Heart left ventricle (tissue), 16 donors: ENCODE data around the gene SLC6A18. TPM values are rescaled to one million over a fixed set of nuclear protein-coding genes. Genes with fewer than 3 reads are reported as not detected.

ENCODE experiments used
- ATAC-seq, 4 donors: fragments of 200-7000 bp; cut with Tn5 transposase; one replicate each; pipeline ENCODE4 v1.9.1; 2020 to 2022; ENCODE audit warnings: moderate library complexity in 4 of 4, mild to moderate bottlenecking in 3 of 4, moderate number of reproducible peaks in 1 of 4
- DNase-seq, 5 donors: peaks; one replicate each; pipeline ENCODE4 v3.0.0-alpha.2; 2020
- H3K27ac ChIP-seq, 12 donors: fragments of 200-600 bp; sonication (generic) in 4 of 12; one replicate each; pipeline versions ENCODE4 v1.5.0 to v1.8.0; 2016 to 2022; ENCODE audit warnings: mild to moderate bottlenecking in 2 of 12
- H3K27me3 ChIP-seq, 9 donors: fragments of 200-600 bp; sonication (generic) in 2 of 9; one replicate each; pipeline versions ENCODE4 v1.5.1 to v1.8.0; 2016 to 2022; ENCODE audit warnings: mild to moderate bottlenecking in 3 of 9
- H3K36me3 ChIP-seq, 9 donors: fragments of 200-600 bp; sonication (generic) in 2 of 9; one replicate each; pipeline versions ENCODE4 v1.5.0 to v1.8.0; 2018 to 2022; ENCODE audit warnings: mild to moderate bottlenecking in 2 of 9
- H3K4me1 ChIP-seq, 12 donors: fragments of 200-600 bp; sonication (generic) in 4 of 12; one replicate each; pipeline versions ENCODE4 v1.5.0 to v1.8.0; 2016 to 2022; ENCODE audit warnings: mild to moderate bottlenecking in 3 of 12
- H3K4me3 ChIP-seq, 12 donors: fragments of 200-600 bp; sonication (generic) in 4 of 12; one replicate each; pipeline versions ENCODE4 v1.5.0 to v1.8.0; 2017 to 2022; ENCODE audit warnings: mild to moderate bottlenecking in 9 of 12, moderate library complexity in 4 of 12
- H3K9me3 ChIP-seq, 12 donors: fragments of 200-600 bp; sonication (generic) in 4 of 12; one replicate each; pipeline versions ENCODE4 v1.5.0 to v1.8.0; 2016 to 2022; ENCODE audit warnings: mild to moderate bottlenecking in 1 of 12
- POLR2A ChIP-seq, 2 donors: fragments of 450-650 bp; IDR thresholded peaks; one replicate each; pipeline ENCODE4 v1.6.1; 2017; ENCODE audit warnings: antibody characterized with exemption in 2 of 2, mild to moderate bottlenecking in 2 of 2, moderate library complexity in 2 of 2
- WGBS, 4 donors: extraction: QIAGEN DNeasy Blood & Tissue Kit in 2 of 4; methylation state at CpG; one replicate each; pipeline versions ENCODE4 v1.1.5 to v1.1.7; 2013 to 2018; 5-methylcytosine and 5-hydroxymethylcytosine counted together
- intact Hi-C, 10 donors: fragments of 100-400 bp; cut with DNase I; formaldehyde crosslinking; loops; one replicate each; pipeline versions ENCODE4 v1.11.1 to v1.14.2; 2022
- polyA plus RNA-seq, 2 donors: library from polyadenylated mRNA; stranded (reverse); fragments of 200-250 nt; gene quantifications; one replicate each; pipeline ENCODE4 v1.2.3, GENCODE V29; 2013
- total RNA-seq, 9 donors: library from RNA; depleted of rRNA in 2 of 9; stranded (reverse); fragments of >200 nt in 2 of 9; fragmentation: NEBNext Ultra II Directional in 3 of 9; extraction: Animal tissue kit (Norgen Biotek cat#: 25700) in 3 of 9; gene quantifications; one replicate each; pipeline versions ENCODE4 v1.1.0 to v1.2.4, GENCODE V29; 2016 to 2023
- TF ChIP-seq, protein P1 (sequence below), 12 donors: fragments of 200-600 bp; sonication (generic) in 4 of 12; IDR thresholded peaks; one replicate each; pipeline versions ENCODE4 v1.5.0 to v1.8.0; 2018 to 2022; ENCODE audit warnings: antibody characterized with exemption in 12 of 12, mild to moderate bottlenecking in 5 of 12
- donor health status: ischemic (EF 13 %, LVEDD 7.1; RV severe dilation, severe dysfunction).
- donor health status: healthy with polysubstance abuse.
- donor health status: DM: no; HTN: yes; CAD: no.
- donor health status: DM: no; HTN: no; CAD: no.
- donor health status: ischemic (EF 25% LVEDD 6.9; RV normal size, moderate dysfunction).
- donor health status: ischemic (EF 25% LVEDD 5.7; RV mildly dilated, moderate dysfunction).
- donor health status: healthy.
- donor health status: DM: yes; HTN: yes; CAD: no.
- donor health status: ischemic (EF 35%, LVEDD 5.7; RV mildly dilated, moderate dysfunction).
- donor health status: nonischemic (EF 11% LVEDD 7.7; RV severe dilation, severe dysfunction).
- donor health status: DM: yes; HTN: yes; CAD: no.
- donor health status: PGD.
- donor health status: ischemic (EF 29% LVEDD 5.4; RV normal size, mild dysfunction).
- donor health status: nonischemic (EF 23%, LVEDD 6.1; RV moderate dilation, normal function).

SLC6A18 gene
- total and polyA plus RNA-seq, 11 donors, result not detected

DNA sequence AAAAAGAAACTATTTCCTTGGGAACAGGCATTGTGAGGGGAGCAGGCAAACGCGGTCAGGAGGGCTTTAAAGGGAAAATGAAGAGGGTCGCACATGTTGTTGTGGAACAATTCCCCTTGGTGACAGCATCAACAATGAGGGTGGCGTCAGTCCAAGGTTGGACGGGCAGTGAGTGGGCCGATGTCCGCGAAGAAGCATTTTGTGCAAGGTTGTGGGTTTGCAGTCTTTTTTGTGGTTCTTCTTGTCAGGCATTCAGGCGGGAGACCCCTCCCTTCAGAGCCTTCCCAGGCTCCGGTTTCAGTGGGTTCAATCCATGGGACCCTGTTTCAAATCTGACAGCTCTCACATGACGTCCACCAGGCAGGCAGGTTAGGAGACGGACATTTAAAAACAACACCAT is 34.9 kb upstream of the SLC6A18 start:
- TF ChIP-seq, protein P1, sequence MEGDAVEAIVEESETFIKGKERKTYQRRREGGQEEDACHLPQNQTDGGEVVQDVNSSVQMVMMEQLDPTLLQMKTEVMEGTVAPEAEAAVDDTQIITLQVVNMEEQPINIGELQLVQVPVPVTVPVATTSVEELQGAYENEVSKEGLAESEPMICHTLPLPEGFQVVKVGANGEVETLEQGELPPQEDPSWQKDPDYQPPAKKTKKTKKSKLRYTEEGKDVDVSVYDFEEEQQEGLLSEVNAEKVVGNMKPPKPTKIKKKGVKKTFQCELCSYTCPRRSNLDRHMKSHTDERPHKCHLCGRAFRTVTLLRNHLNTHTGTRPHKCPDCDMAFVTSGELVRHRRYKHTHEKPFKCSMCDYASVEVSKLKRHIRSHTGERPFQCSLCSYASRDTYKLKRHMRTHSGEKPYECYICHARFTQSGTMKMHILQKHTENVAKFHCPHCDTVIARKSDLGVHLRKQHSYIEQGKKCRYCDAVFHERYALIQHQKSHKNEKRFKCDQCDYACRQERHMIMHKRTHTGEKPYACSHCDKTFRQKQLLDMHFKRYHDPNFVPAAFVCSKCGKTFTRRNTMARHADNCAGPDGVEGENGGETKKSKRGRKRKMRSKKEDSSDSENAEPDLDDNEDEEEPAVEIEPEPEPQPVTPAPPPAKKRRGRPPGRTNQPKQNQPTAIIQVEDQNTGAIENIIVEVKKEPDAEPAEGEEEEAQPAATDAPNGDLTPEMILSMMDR (IDR thresholded peaks at IDR 0.05), result no peak
- TF ChIP-seq POLR2A (IDR thresholded peaks at IDR 0.05), result no peak
- Histone ChIP-seq H3K27me3 (peaks cover 0 to 49% (median 8%) of the 10 kb centered on the region in 9 donors), H3K36me3 (no peaks in the 10 kb centered on the region), H3K27ac (no peak overlapping the region), H3K4me3 (no peak overlapping the region), H3K9me3 (peaks cover 0 to 3% (median 0%) of the 10 kb centered on the region in 12 donors), H3K4me1 (peaks cover 0 to 8% (median 0%) of the 10 kb centered on the region in 12 donors)
- DNase-seq, result peak in 2 of 5 donors; percentile 0 to 13
- intact Hi-C loops, result no loop called here
- 66 to 78% (median 71%) methylated on average over 12 of the region's 12 CpGs for WGBS, 4 donors
- ATAC-seq, result no peak

DNA sequence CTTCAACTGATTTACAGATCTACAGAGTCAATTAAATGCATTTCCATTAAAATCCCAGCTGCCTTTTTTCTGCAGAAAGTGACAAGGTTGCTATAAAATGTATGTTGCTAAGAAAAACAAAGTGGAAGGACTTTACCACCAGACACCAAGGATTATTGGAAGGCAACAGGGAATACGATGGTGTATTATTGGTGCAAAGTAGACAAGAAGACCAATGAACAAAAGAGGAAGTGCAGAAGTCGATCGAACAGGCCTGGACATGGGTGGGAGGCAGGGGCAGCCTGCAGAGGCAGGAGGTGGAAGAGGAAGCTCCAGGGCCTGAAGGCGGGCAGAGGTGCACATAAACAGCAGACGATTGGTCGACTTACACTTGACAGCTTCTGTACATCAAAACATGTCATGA is 34.3 kb upstream of the SLC6A18 start:
- intact Hi-C loops, result no loop called here

DNA sequence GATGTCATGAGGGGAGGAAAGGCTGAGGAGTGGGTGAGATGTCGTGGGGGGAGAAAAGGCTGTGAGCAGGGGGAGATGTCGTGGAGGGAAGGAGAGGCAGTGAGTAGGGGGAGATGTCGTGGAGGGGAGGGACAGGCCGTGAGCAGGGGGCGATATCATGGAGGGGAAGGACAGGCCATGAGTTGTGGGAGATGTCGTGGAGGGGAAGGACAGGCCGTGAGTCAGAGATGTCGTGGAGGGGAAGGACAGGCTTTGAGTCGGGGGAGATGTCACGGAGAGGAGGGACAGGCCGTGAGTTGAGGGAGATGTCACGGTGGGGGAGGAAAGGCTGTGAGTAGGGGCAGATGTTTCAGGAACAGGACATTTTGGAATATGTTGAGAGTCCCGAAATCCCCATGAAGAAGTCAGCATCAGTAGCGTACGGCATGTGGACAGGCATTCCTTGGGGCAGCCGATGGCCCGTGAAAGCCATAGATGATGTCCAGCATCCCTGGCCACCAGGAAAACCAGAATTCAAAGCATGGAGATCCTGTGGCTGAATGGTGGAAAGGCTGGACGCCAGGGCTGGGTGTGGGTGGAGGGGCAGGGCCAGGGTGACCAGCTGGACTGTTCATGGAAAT is 32.1 kb upstream of the SLC6A18 start:
- intact Hi-C loops, result no loop called here
- H3K36me3 ChIP-seq, result no peaks in the 10 kb centered on the region
- no peaks in the 10 kb centered on the region for H3K4me1 ChIP-seq
- H3K4me3 ChIP-seq, result no peak overlapping the region
- no peak overlapping the region for H3K27ac ChIP-seq
- 59 to 67% (median 65%) methylated on average over 17 to 18 of the region's 18 CpGs for WGBS, 4 donors
- no peak for TF ChIP-seq POLR2A (IDR thresholded peaks at IDR 0.05)
- TF ChIP-seq, protein P1 (IDR thresholded peaks at IDR 0.05), result no peak
- peaks cover 0 to 53% (median 8%) of the 10 kb centered on the region in 9 donors for H3K27me3 ChIP-seq
- ATAC-seq (no peak), DNase-seq (peak in 1 of 5 donors; percentile 19)
- peaks cover 0 to 3% (median 0%) of the 10 kb centered on the region in 12 donors for H3K9me3 ChIP-seq

More for the DNA sequence above, 34.3 kb upstream of the SLC6A18 start:
- ATAC-seq, result no peak
- Histone ChIP-seq H3K4me3 (no peak overlapping the region), H3K36me3 (no peaks in the 10 kb centered on the region), H3K27ac (no peak overlapping the region), H3K27me3 (peaks cover 0 to 54% (median 8%) of the 10 kb centered on the region in 9 donors), H3K4me1 (peaks cover 0 to 2% (median 0%) of the 10 kb centered on the region in 12 donors), H3K9me3 (peaks cover 0 to 3% (median 0%) of the 10 kb centered on the region in 12 donors)
- DNase-seq, result peak in 1 of 5 donors; percentile 52
- TF ChIP-seq, protein P1 (IDR thresholded peaks at IDR 0.05), result no peak
- no peak for TF ChIP-seq POLR2A (IDR thresholded peaks at IDR 0.05)
- WGBS, 4 donors, result 24 to 39% (median 31%) methylated on average over 6 of the region's 6 CpGs

DNA sequence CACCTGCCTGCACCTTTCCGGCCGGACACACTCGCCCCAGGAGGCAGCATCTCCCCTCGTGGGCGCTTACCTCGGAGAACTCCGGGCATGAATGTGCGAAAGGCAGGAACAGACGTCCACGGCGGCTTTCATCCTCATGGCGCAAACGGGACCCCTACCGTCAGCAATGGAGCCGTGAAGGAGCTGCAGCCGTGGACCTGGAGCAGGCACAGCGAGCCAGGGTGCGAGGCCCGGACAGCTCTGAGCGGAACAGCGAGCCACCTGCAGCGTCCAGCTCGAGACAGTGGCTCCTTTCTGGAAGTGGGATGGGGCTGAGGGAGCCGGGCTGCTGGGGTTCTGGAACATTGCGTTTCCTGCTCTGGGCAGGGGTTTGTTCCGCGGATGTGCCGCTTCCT is 31.6 kb upstream of the SLC6A18 start:
- 78 to 84% (median 82%) methylated on average over 12 to 28 of the region's 28 CpGs for WGBS, 4 donors
- Histone ChIP-seq H3K9me3 (peaks cover 0 to 3% (median 0%) of the 10 kb centered on the region in 12 donors), H3K36me3 (no peaks in the 10 kb centered on the region), H3K4me3 (no peak overlapping the region), H3K4me1 (no peaks in the 10 kb centered on the region), H3K27ac (no peak overlapping the region), H3K27me3 (peaks cover 0 to 53% (median 8%) of the 10 kb centered on the region in 9 donors)
- TF ChIP-seq POLR2A (IDR thresholded peaks at IDR 0.05), result no peak
- TF ChIP-seq, protein P1 (IDR thresholded peaks at IDR 0.05), result no peak
- ATAC-seq (no peak), DNase-seq (peak in 2 of 5 donors; percentile 20 to 45)
- intact Hi-C loops, result no loop called here
